ENCODE measurements around the gene ASXL1.

ASXL1 gene

GRCh38 chr20:32468313-32468640, 110.1 kb downstream of the ASXL1 start:
- DNase-seq, result no peak

GRCh38 chr20:32468860-32469259, 110.7 kb downstream of the ASXL1 start:
- DNase-seq, result no peak

GRCh38 chr20:32470025-32470861, 112.1 kb downstream of the ASXL1 start:
- peak in 1 of 2 experiments; percentile 45 for DNase-seq

- no peak for DNase-seq
These were observed 112.8 kb downstream of the ASXL1 start for GRCh38 chr20:32470940-32471339.

GRCh38 chr20:32472581-32473207, 114.6 kb downstream of the ASXL1 start:
- DNase-seq, result no peak

- DNase-seq, result no peak
These were observed 115.3 kb downstream of the ASXL1 start for GRCh38 chr20:32473231-32474008.

- no peak for DNase-seq
These were observed 116.0 kb downstream of the ASXL1 start for GRCh38 chr20:32474009-32474716.

GRCh38 chr20:32474717-32474966, 116.5 kb downstream of the ASXL1 start:
- DNase-seq, result no peak

GRCh38 chr20:32474967-32475811, 117.1 kb downstream of the ASXL1 start:
- no peak for DNase-seq

- no peak for DNase-seq
These were observed 118.8 kb downstream of the ASXL1 start for GRCh38 chr20:32476684-32477593.

- DNase-seq, result no peak
These were observed 119.7 kb downstream of the ASXL1 start for GRCh38 chr20:32477594-32478512.

GRCh38 chr20:32478576-32478975, 120.4 kb downstream of the ASXL1 start:
- no peak for DNase-seq

- DNase-seq, result no peak
These were observed 120.9 kb downstream of the ASXL1 start for GRCh38 chr20:32479012-32479411.

GRCh38 chr20:32479697-32480171, 121.6 kb downstream of the ASXL1 start:
- DNase-seq, result no peak

- DNase-seq, result no peak
These were observed 122.5 kb downstream of the ASXL1 start for GRCh38 chr20:32480371-32481241.

GRCh38 chr20:32481311-32482142, 123.4 kb downstream of the ASXL1 start:
- no peak for DNase-seq

GRCh38 chr20:32482143-32482441, 124.0 kb downstream of the ASXL1 start:
- DNase-seq, result no peak
